Measurements from ENCODE around the gene SPATA13. TPM values are rescaled to one million over a fixed set of nuclear protein-coding genes. Genes with fewer than 3 reads are reported as not detected.

SPATA13 gene
- total and polyA plus RNA-seq, 4 experiments from 2014 or later = 43.2 to 110 (median 93.4) TPM

DNA sequence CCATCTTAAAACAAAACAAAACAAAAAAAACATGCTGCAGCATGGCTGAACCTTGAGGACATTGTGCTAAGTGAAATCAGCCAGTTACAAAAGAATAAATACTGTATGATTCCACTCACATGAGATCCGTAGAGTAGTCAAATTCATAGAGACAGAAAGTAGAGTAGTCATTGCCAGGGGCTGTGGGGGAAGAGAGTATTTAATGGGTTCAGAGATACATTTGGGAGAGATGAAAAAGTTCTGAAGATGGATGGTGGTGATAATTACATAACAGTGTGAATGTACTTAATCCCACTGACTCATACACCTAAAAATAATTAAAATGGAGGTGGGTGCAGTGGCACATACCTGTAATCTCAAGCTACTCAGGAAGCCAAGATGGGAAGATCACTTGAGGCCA lies 76.8 kb downstream of the SPATA13 start:
- Mint-ChIP-seq H3K9me3 (no peaks in the 10 kb centered on the region), H3K4me1 (peaks cover 0 to 9% (median 5%) of the 10 kb centered on the region in 4 donors), H3K27me3 (peaks cover 0 to 1% of the 10 kb centered on the region in 2 donors), H3K27ac (no peak overlapping the region), H3K36me3 (no peaks in the 10 kb centered on the region), H3K4me3 (no peak overlapping the region)
- no peaks in the 10 kb centered on the region for H3K27me3 ChIP-seq (ENCODE audit: insufficient read depth, low read length)
- H3K27ac ChIP-seq (ENCODE audit: low read depth, low read length) = no peak overlapping the region
- no peak for DNase-seq
- intact Hi-C loops (cut with micrococcal nuclease) = no loop called here
- no peaks in the 10 kb centered on the region for H3K36me3 ChIP-seq (ENCODE audit: insufficient read depth, low read length)
- no peaks in the 10 kb centered on the region for H3K9me3 ChIP-seq (ENCODE audit: control insufficient read depth in 1 of 2, low read length in 2 of 2)
- ChIA-PET CTCF (ENCODE audit: partially characterized antibody) (no interaction called here), POLR2A (ENCODE audit: partially characterized antibody) (no interaction called here)
- no peak overlapping the region for H3K4me3 ChIP-seq (ENCODE audit: low read length in 2 of 2)
- H3K4me1 ChIP-seq (ENCODE audit: insufficient read depth, low read length) = peaks cover 5% of the 10 kb centered on the region

DNA sequence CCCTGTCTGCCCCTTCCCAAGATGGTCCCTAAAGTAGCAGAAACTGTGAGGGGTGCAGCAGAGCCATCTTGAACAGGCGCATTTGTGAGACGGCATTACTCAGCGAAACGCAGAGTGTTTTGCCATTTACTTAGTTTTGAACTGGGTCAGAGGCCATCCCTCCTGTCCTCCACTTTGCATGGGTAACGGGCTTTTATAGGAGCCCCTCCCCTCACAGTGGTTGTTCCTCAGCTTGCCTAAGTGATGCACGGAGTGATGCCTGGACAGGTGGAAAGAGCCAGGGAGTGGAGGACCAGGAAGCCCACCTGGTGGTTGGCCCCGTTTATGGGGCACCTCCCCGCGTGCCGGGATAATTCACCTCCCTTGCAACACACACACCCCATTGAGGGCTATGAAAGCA lies 80.8 kb downstream of the SPATA13 start:
- Mint-ChIP-seq H3K27ac (peak overlapping the region in 1 of 7 donors; percentile 37), H3K27me3 (peaks cover 0 to 1% of the 10 kb centered on the region in 2 donors), H3K36me3 (no peaks in the 10 kb centered on the region), H3K4me1 (no peaks in the 10 kb centered on the region), H3K4me3 (no peak overlapping the region), H3K9me3 (no peaks in the 10 kb centered on the region)
- Histone ChIP-seq H3K9me3 (ENCODE audit: control insufficient read depth in 1 of 2, low read length in 2 of 2) (no peaks in the 10 kb centered on the region), H3K36me3 (ENCODE audit: insufficient read depth, low read length) (no peaks in the 10 kb centered on the region), H3K4me1 (ENCODE audit: insufficient read depth, low read length) (no peaks in the 10 kb centered on the region), H3K27ac (ENCODE audit: low read depth, low read length) (no peak overlapping the region), H3K4me3 (ENCODE audit: low read length in 2 of 2) (no peak overlapping the region), H3K27me3 (ENCODE audit: insufficient read depth, low read length) (no peaks in the 10 kb centered on the region)
- intact Hi-C loops (cut with micrococcal nuclease) = no loop called here
- ChIA-PET CTCF (ENCODE audit: partially characterized antibody) (interaction anchor here (2.1 kb wide), 1 partner anchor 13 kb away, joined by 13 read pairs; no protein-coding TSS in a partner anchor), POLR2A (ENCODE audit: partially characterized antibody) (interaction anchor here (0.6 kb wide), 1 partner anchor 10 kb away, joined by 3 read pairs; no protein-coding TSS in a partner anchor)
- DNase-seq = no peak

DNA sequence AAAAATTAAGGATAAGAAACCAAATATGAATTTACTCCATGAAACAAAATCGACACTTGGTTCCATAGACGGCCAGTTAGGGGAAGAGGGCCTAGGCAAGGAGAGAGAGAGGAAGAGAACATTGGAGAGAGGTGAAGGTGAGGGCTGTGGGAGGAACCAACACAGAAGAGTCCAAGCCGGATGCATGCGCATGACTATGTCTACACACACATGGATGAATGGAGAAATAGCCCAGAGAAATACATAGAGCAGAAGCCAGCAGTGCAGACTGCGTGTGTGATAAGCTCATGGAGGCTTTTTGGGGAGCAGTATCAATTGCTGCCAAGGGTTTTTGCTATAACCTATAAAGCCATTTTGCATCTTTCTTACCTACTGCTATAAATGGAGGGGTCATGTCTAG lies 81.6 kb downstream of the SPATA13 start:
- Histone ChIP-seq H3K4me3 (ENCODE audit: low read length in 2 of 2) (no peak overlapping the region), H3K27me3 (ENCODE audit: insufficient read depth, low read length) (no peaks in the 10 kb centered on the region), H3K4me1 (ENCODE audit: insufficient read depth, low read length) (no peaks in the 10 kb centered on the region), H3K36me3 (ENCODE audit: insufficient read depth, low read length) (no peaks in the 10 kb centered on the region), H3K9me3 (ENCODE audit: control insufficient read depth in 1 of 2, low read length in 2 of 2) (no peaks in the 10 kb centered on the region), H3K27ac (ENCODE audit: low read depth, low read length) (no peak overlapping the region)
- H3K9me3 Mint-ChIP-seq = no peaks in the 10 kb centered on the region
- peaks cover 0 to 1% of the 10 kb centered on the region in 2 donors for H3K27me3 Mint-ChIP-seq
- POLR2A ChIA-PET (ENCODE audit: partially characterized antibody) = no interaction called here
- intact Hi-C loops (cut with micrococcal nuclease) = no loop called here
- no peak for DNase-seq
- H3K4me3 Mint-ChIP-seq = no peak overlapping the region
- no peaks in the 10 kb centered on the region for H3K4me1 Mint-ChIP-seq
- peak overlapping the region in 2 of 7 donors; percentile 36 to 71 for H3K27ac Mint-ChIP-seq
- CTCF ChIA-PET (ENCODE audit: partially characterized antibody) = no interaction called here
- no peaks in the 10 kb centered on the region for H3K36me3 Mint-ChIP-seq

DNA sequence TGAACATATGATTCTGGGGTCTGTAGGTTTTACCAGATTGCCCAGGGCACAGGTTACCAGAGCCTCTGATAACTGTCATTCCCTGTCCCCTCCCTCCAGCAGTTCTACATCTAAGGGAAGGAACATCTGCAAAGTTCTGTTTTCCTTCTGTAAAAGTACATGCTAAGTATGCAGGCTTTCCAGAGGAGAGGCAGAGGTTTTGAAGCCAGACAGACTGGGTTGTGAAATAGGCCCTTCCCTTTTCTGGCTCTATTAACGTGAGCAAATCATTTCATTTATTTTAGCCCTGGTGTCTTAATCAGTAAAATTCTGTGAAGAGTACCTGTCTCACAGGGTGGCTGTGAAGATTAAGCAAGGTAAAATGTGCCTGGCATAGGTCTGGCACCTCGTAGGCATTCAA lies 82.8 kb downstream of the SPATA13 start:
- CTCF ChIA-PET (ENCODE audit: partially characterized antibody) = no interaction called here
- intact Hi-C loops (cut with micrococcal nuclease) = no loop called here
- POLR2A ChIA-PET (ENCODE audit: partially characterized antibody) = no interaction called here

DNA sequence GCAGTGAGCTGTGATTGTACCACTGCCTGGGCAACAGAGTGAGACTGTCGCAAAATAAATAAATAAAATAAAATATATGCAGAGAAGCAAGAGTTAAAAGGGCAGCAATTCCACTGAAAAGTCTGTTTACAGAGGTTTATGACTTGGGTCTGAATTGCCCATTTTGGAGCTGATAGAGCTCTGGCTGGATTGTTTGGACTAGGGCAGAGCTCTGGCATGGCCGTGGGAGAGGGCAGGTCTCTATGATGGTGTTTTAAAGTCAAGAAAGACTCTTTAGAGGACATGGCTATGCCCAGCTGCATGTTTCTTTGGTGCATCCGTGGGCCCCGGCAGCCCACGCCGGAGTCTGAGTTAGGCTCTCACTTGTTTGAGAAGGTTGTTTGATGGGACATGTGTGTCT lies 84.3 kb downstream of the SPATA13 start:
- no peak overlapping the region for H3K27ac ChIP-seq (ENCODE audit: low read depth, low read length)
- H3K4me3 Mint-ChIP-seq = no peak overlapping the region
- intact Hi-C loops (cut with micrococcal nuclease) = no loop called here
- no peaks in the 10 kb centered on the region for H3K36me3 Mint-ChIP-seq
- H3K9me3 ChIP-seq (ENCODE audit: control insufficient read depth in 1 of 2, low read length in 2 of 2) = no peaks in the 10 kb centered on the region
- no peaks in the 10 kb centered on the region for H3K9me3 Mint-ChIP-seq
- no peak for DNase-seq
- no peaks in the 10 kb centered on the region for H3K27me3 ChIP-seq (ENCODE audit: insufficient read depth, low read length)
- H3K4me1 ChIP-seq (ENCODE audit: insufficient read depth, low read length) = peaks cover 9% of the 10 kb centered on the region
- H3K36me3 ChIP-seq (ENCODE audit: insufficient read depth, low read length) = no peaks in the 10 kb centered on the region
- H3K27me3 Mint-ChIP-seq = no peaks in the 10 kb centered on the region
- ChIA-PET CTCF (ENCODE audit: partially characterized antibody) (interaction anchor here (0.9 to 1.3 kb wide), 2 partner anchors 10 to 16 kb away, joined by 5 to 6 read pairs; no protein-coding TSS in a partner anchor), POLR2A (ENCODE audit: partially characterized antibody) (interaction anchor here (0.8 to 1.4 kb wide), 2 partner anchors 26 to 28 kb away, joined by 3 to 4 read pairs; no protein-coding TSS in a partner anchor)
- no peak overlapping the region for H3K4me3 ChIP-seq (ENCODE audit: low read length in 2 of 2)
- H3K4me1 Mint-ChIP-seq = peaks cover 3 to 13% (median 9%) of the 10 kb centered on the region in 4 donors
- peak overlapping the region in 1 of 7 donors; percentile 32 for H3K27ac Mint-ChIP-seq

More for the DNA sequence above, 82.8 kb downstream of the SPATA13 start:
- Mint-ChIP-seq H3K27ac (no peak overlapping the region), H3K27me3 (peaks cover 0 to 1% of the 10 kb centered on the region in 2 donors), H3K4me1 (peaks cover 0 to under 1% (median 0%) of the 10 kb centered on the region in 4 donors), H3K4me3 (no peak overlapping the region), H3K36me3 (no peaks in the 10 kb centered on the region), H3K9me3 (no peaks in the 10 kb centered on the region)
- DNase-seq = no peak
- H3K36me3 ChIP-seq (ENCODE audit: insufficient read depth, low read length) = no peaks in the 10 kb centered on the region
- no peak overlapping the region for H3K4me3 ChIP-seq (ENCODE audit: low read length in 2 of 2)
- no peaks in the 10 kb centered on the region for H3K27me3 ChIP-seq (ENCODE audit: insufficient read depth, low read length)
- no peaks in the 10 kb centered on the region for H3K9me3 ChIP-seq (ENCODE audit: control insufficient read depth in 1 of 2, low read length in 2 of 2)
- H3K27ac ChIP-seq (ENCODE audit: low read depth, low read length) = no peak overlapping the region
- no peaks in the 10 kb centered on the region for H3K4me1 ChIP-seq (ENCODE audit: insufficient read depth, low read length)

DNA sequence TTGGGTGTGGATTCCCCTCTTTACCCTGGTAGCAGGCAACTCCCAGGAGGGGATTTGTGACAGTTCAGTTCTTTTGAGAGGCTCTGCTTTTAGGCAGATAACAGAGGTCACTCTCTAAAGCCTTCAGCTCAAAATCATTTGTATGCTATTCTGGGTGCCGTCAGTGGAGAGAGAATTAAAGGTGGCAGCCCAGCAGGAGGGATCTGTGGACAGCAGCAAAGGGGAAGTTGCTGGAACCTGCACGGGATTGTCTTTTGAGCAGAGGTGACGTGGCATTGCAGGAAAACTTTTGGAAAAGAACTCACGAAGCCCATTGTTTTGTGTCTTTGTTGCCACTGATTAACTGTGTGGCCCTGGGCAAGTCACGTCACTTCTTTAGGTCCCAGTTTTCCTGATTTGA lies 86.5 kb downstream of the SPATA13 start:
- POLR2A ChIA-PET (ENCODE audit: partially characterized antibody) = interaction anchor here (26.9 kb wide), 1 partner anchor 30 kb away, joined by 1361 read pairs; no protein-coding TSS in a partner anchor

DNA sequence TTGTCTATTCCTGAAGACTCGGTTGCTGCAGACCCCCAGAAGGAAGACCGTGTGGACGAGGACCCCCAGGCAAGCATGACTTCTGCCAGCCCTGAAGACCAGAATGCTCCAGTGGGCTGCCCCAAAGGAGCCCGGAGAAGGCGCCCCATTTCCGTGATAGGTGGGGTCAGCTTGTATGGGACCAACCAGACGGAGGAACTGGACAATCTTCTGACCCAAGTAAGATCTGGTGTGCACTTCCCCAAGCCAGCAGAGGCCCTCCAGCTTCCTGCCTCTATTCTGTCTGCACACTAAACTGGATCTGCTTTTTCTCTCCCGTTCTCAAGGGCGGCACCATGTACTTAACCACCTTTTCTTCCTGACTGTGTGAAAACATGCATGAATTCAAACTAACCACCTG lies 89.1 kb downstream of the SPATA13 start:
- Histone ChIP-seq H3K36me3 (ENCODE audit: insufficient read depth, low read length) (no peaks in the 10 kb centered on the region), H3K9me3 (ENCODE audit: control insufficient read depth in 1 of 2, low read length in 2 of 2) (no peaks in the 10 kb centered on the region), H3K4me1 (ENCODE audit: insufficient read depth, low read length) (peaks cover 45% of the 10 kb centered on the region), H3K27ac (ENCODE audit: low read depth, low read length) (peak overlapping the region; percentile 87), H3K4me3 (ENCODE audit: low read length in 2 of 2) (no peak overlapping the region), H3K27me3 (ENCODE audit: insufficient read depth, low read length) (no peaks in the 10 kb centered on the region)
- peaks cover 34 to 61% (median 46%) of the 10 kb centered on the region in 4 donors for H3K4me1 Mint-ChIP-seq
- no peaks in the 10 kb centered on the region for H3K27me3 Mint-ChIP-seq
- CTCF ChIA-PET (ENCODE audit: partially characterized antibody) = interaction anchor here (1.0 to 16.6 kb wide), 5 partner anchors 11 to 24 kb away, joined by 3 to 310 read pairs (median 11); no protein-coding TSS in a partner anchor
- peak overlapping the region in 7 of 8 donors; percentile 42 to 99 (median 78) for H3K4me3 Mint-ChIP-seq
- POLR2A ChIA-PET (ENCODE audit: partially characterized antibody) = interaction anchor here (26.9 kb wide), 1 partner anchor 28 kb away, joined by 1361 read pairs; no protein-coding TSS in a partner anchor
- intact Hi-C loops (cut with micrococcal nuclease) = loop anchor here (5.0 to 10.0 kb wide), 5 partner anchors 38 to 1053 kb away; partner anchors contain the start of genes NUP58 and PARP4
- peak overlapping the region; percentile 84 to 100 (median 97) for H3K27ac Mint-ChIP-seq
- H3K9me3 Mint-ChIP-seq = peaks cover 0 to 2% (median 0%) of the 10 kb centered on the region in 8 donors
- no peak for DNase-seq
- peaks cover 9 to 23% of the 10 kb centered on the region in 2 donors for H3K36me3 Mint-ChIP-seq

More for the DNA sequence above, 86.5 kb downstream of the SPATA13 start:
- Histone ChIP-seq H3K27me3 (ENCODE audit: insufficient read depth, low read length) (no peaks in the 10 kb centered on the region), H3K4me1 (ENCODE audit: insufficient read depth, low read length) (peaks cover 24% of the 10 kb centered on the region), H3K9me3 (ENCODE audit: control insufficient read depth in 1 of 2, low read length in 2 of 2) (no peaks in the 10 kb centered on the region), H3K4me3 (ENCODE audit: low read length in 2 of 2) (no peak overlapping the region), H3K36me3 (ENCODE audit: insufficient read depth, low read length) (no peaks in the 10 kb centered on the region), H3K27ac (ENCODE audit: low read depth, low read length) (no peak overlapping the region)
- Mint-ChIP-seq H3K36me3 (peaks cover 0 to 5% of the 10 kb centered on the region in 2 donors), H3K27me3 (no peaks in the 10 kb centered on the region), H3K4me1 (peaks cover 14 to 35% (median 23%) of the 10 kb centered on the region in 4 donors), H3K9me3 (no peaks in the 10 kb centered on the region), H3K4me3 (no peak overlapping the region), H3K27ac (peak overlapping the region in 2 of 7 donors; percentile 68 to 81)
- CTCF ChIA-PET (ENCODE audit: partially characterized antibody) = interaction anchor here (1.3 to 16.6 kb wide), 2 partner anchors 15 to 23 kb away, joined by 3 to 310 read pairs; no protein-coding TSS in a partner anchor
- DNase-seq = no peak
- intact Hi-C loops (cut with micrococcal nuclease) = no loop called here

All from CD4-positive, alpha-beta memory T cell (primary cell).